Sciatic nerve (tissue), 2 donors: Measurements from ENCODE around the gene SSR1. TPM values are rescaled to one million over a fixed set of nuclear protein-coding genes. Genes with fewer than 3 reads are reported as not detected.
"Not testable (repeated sequence)": the region's sequence is repeated elsewhere in the genome, so short reads cannot be mapped to it uniquely, and the experiment has no call there.

Source experiments
- ATAC-seq: fragments of 200-7000 bp; cut with Tn5 transposase; one replicate; pipeline ENCODE4 v1.9.1; 2020; ENCODE audit warnings: mild to moderate bottlenecking, moderate library complexity
- DNase-seq: peaks from one replicate; pipeline ENCODE4 v3.0.0-alpha.2; 2020; ENCODE audit warnings: low spot score
- intact Hi-C: fragments of 100-400 bp; cut with DNase I; formaldehyde crosslinking; loops from one replicate; pipeline ENCODE4 v1.14.2; 2022
- total RNA-seq: library from RNA; stranded (reverse); fragmentation: NEBNext Ultra II Directional; extraction: Animal tissue kit (Norgen Biotek cat#: 25700); gene quantifications from one replicate; pipeline ENCODE4 v1.2.1, GENCODE V29; 2021
- donor health status: DM: no; HTN: no; CAD: no.
- donor health status: DM: no; HTN: no; CAD: no.

SSR1 gene
- total RNA-seq, 1 donor from 2014 or later = 118 TPM

GRCh38 chr6:7292596-7293255, 20.3 kb downstream of the SSR1 start:
- intact Hi-C loops = no loop called here
- DNase-seq = no peak
- ATAC-seq = no peak

- DNase-seq (no peak), ATAC-seq (no peak)
- intact Hi-C loops = no loop called here
Observed at GRCh38 chr6:7290079-7290478, 22.9 kb downstream of the SSR1 start.

GRCh38 chr6:7285416-7285815, 27.6 kb downstream of the SSR1 start:
- ATAC-seq (no peak), DNase-seq (no peak)
- intact Hi-C loops = no loop called here

GRCh38 chr6:7283676-7284075, 29.3 kb downstream of the SSR1 start:
- no peak for DNase-seq
- no peak for ATAC-seq
- intact Hi-C loops = no loop called here

- intact Hi-C loops = no loop called here
- ATAC-seq (no peak), DNase-seq (no peak)
Observed at GRCh38 chr6:7282097-7282906, 30.7 kb downstream of the SSR1 start.

- DNase-seq (no peak), ATAC-seq (no peak)
- intact Hi-C loops = loop anchor here (10.0 kb wide), 2 partner anchors 109 to 339 kb away; partner anchors contain the start of genes CAGE1 and RIOK1
Observed at GRCh38 chr6:7276199-7276524, 36.8 kb downstream of the SSR1 start.

- intact Hi-C loops = loop anchor here (10.0 kb wide), 2 partner anchors 110 to 340 kb away; partner anchors contain the start of genes CAGE1 and RIOK1
Observed at GRCh38 chr6:7274525-7274924, 38.5 kb downstream of the SSR1 start.

GRCh38 chr6:7273709-7274108, 39.3 kb downstream of the SSR1 start:
- DNase-seq = no peak
- no peak for ATAC-seq
- intact Hi-C loops = loop anchor here (10.0 kb wide), 2 partner anchors 111 to 341 kb away; partner anchors contain the start of genes CAGE1 and RIOK1

More at GRCh38 chr6:7274525-7274924, 38.5 kb downstream of the SSR1 start:
- ATAC-seq, DNase-seq: not testable (repeated sequence)

- intact Hi-C loops = loop anchor here (10.0 kb wide), 2 partner anchors 114 to 344 kb away; partner anchors contain the start of genes CAGE1 and RIOK1
- ATAC-seq (no peak), DNase-seq (no peak)
Observed at GRCh38 chr6:7271205-7271534, 41.8 kb downstream of the SSR1 start.

GRCh38 chr6:7270320-7271204, 42.4 kb downstream of the SSR1 start:
- intact Hi-C loops = loop anchor here (10.0 kb wide), 2 partner anchors 114 to 344 kb away; partner anchors contain the start of genes CAGE1 and RIOK1
- no peak for DNase-seq
- no peak for ATAC-seq

- DNase-seq (no peak), ATAC-seq (peak; percentile 90)
- intact Hi-C loops = loop anchor here (10.0 kb wide), 2 partner anchors 115 to 345 kb away; partner anchors contain the start of genes CAGE1 and RIOK1
Observed at GRCh38 chr6:7269816-7270215, 43.2 kb downstream of the SSR1 start.

- ATAC-seq = peak; percentile 31
- intact Hi-C loops = no loop called here
- DNase-seq = no peak
Observed at GRCh38 chr6:7268816-7269555, 44.0 kb downstream of the SSR1 start.

GRCh38 chr6:7268362-7268761, 44.6 kb downstream of the SSR1 start:
- ATAC-seq = no peak
- intact Hi-C loops = no loop called here
- DNase-seq = no peak

- intact Hi-C loops = no loop called here
- peak; percentile 18 for ATAC-seq
- peak; percentile 80 for DNase-seq
Observed at GRCh38 chr6:7267466-7268091, 45.4 kb downstream of the SSR1 start.

- DNase-seq (no peak), ATAC-seq (no peak)
- intact Hi-C loops = no loop called here
Observed at GRCh38 chr6:7267071-7267465, 45.9 kb downstream of the SSR1 start.

- intact Hi-C loops, ATAC-seq, DNase-seq: not testable (repeated sequence)
Observed at GRCh38 chr6:7265385-7265726, 47.6 kb downstream of the SSR1 start.

- no peak for DNase-seq
- no peak for ATAC-seq
- intact Hi-C loops = no loop called here
Observed at GRCh38 chr6:7264686-7265384, 48.2 kb downstream of the SSR1 start.

- intact Hi-C loops = no loop called here
- DNase-seq (no peak), ATAC-seq (no peak)
Observed at GRCh38 chr6:7264041-7264440, 49.0 kb downstream of the SSR1 start.
